HCT116 (cell line): ENCODE measurements around the gene REST. TPM values are rescaled to one million over a fixed set of nuclear protein-coding genes. Genes with fewer than 3 reads are reported as not detected.

Experiments
- ATAC-seq: fragments of 200-7000 bp; cut with Tn5 transposase; 2 replicates; pipeline ENCODE4 v1.9.1; 2020; ENCODE audit warnings: mild to moderate bottlenecking, moderate library complexity
- BruUV-seq: library from RNA; stranded (reverse); fragments of 400-500 nt; replicated peaks from 2 replicates; lab custom pipeline; 2021; lab: Mats Ljungman, UMichigan
- CTCF ChIA-PET: fragments of 300-600 bp; sonication (Branson Sonifier 250); formaldehyde crosslinking; loops from one replicate; lab custom pipeline; 2021; ENCODE audit warnings: antibody characterized with exemption; lab: Charles Lee
- POLR2A ChIA-PET: fragments of 300-600, 350-600 bp; sonication (Branson Sonifier 250); formaldehyde crosslinking; loops from one replicate; lab custom pipeline; 2021; ENCODE audit warnings: antibody characterized with exemption; lab: Charles Lee
- RAD21 ChIA-PET, 2 experiments: fragments of 300-600 bp; sonication (Branson Sonifier 250); formaldehyde crosslinking; loops; one replicate each; lab custom pipeline; 2023; ENCODE audit warnings: low total read pairs in 2 of 2; ENCODE audit not compliant: uncharacterized antibody in 2 of 2, unreplicated experiment in 2 of 2, low non-redundant PET in 1 of 2; lab: Charles Lee
- DNase-seq: peaks from one replicate; pipeline ENCODE4 v3.0.0-alpha.2; 2010; ENCODE audit warnings: low read depth, low spot score
- H2AFZ ChIP-seq: fragments of 200-600 bp; shearing (Covaris generic), sonication (generic); 2 replicates; pipeline ENCODE4 v1.6.1; 2017; ENCODE audit warnings: low read depth, mixed run types, mixed read lengths, antibody characterized with exemption, low read length; ENCODE audit not compliant: poor library complexity, severe bottlenecking
- H3K27ac ChIP-seq: 2 replicates; pipeline ENCODE4 v1.5.1; 2012; ENCODE audit warnings: low read depth, low read length
- H3K27me3 ChIP-seq: fragments of 200-600 bp; sonication (generic); 2 replicates; pipeline ENCODE4 v1.6.1; 2016; ENCODE audit warnings: mixed run types, low read length, mixed read lengths; ENCODE audit not compliant: insufficient read depth
- H3K36me3 ChIP-seq, 2 experiments: fragments of 200-500 bp in 1 of 2; fragments of 200-600 bp in 1 of 2; sonication (Bioruptor generic) in 1 of 2; sonication (generic) in 1 of 2; 2 replicates each; pipeline versions ENCODE4 v1.5.1 to v1.6.1; 2014 to 2016; ENCODE audit warnings: low read length in 2 of 2, inconsistent platforms in 1 of 2, mixed read lengths in 1 of 2, mixed run types in 1 of 2; ENCODE audit not compliant: insufficient read depth in 2 of 2, control insufficient read depth in 1 of 2
- H3K4me1 ChIP-seq, 2 experiments: fragments of 200-600 bp in 1 of 2; sonication (generic) in 1 of 2; 2 replicates each; pipeline versions ENCODE4 v1.5.1 to v1.6.1; 2012 to 2017; ENCODE audit warnings: low read length in 2 of 2, inconsistent platforms in 1 of 2, mild to moderate bottlenecking in 1 of 2, mixed read lengths in 1 of 2, mixed run types in 1 of 2, moderate library complexity in 1 of 2; ENCODE audit not compliant: insufficient read depth in 2 of 2, control insufficient read depth in 1 of 2
- H3K4me2 ChIP-seq: fragments of 200-600 bp; sonication (generic); 2 replicates; pipeline ENCODE4 v1.6.1; 2017; ENCODE audit warnings: mixed run types, low read length, mixed read lengths
- H3K4me3 ChIP-seq, 2 experiments: fragments of 200-600 bp in 1 of 2; sonication (generic) in 1 of 2; replicated peaks in 1 of 2; 2 replicates each; pipeline ENCODE4 v1.5.1; 2011 to 2016; ENCODE audit warnings: low read length in 2 of 2, control low read depth in 1 of 2, low read depth in 1 of 2, mild to moderate bottlenecking in 1 of 2, mixed read lengths in 1 of 2, mixed run types in 1 of 2
- H3K79me2 ChIP-seq: fragments of 200-600 bp; sonication (generic); 2 replicates; pipeline ENCODE4 v1.6.1; 2017; ENCODE audit warnings: mild to moderate bottlenecking, mixed run types, low read length, moderate library complexity, mixed read lengths; ENCODE audit not compliant: insufficient read depth
- H3K9ac ChIP-seq: fragments of 200-600 bp; sonication (generic); 2 replicates; pipeline ENCODE4 v1.6.1; 2016; ENCODE audit warnings: low read length, mixed read lengths
- H3K9me2 ChIP-seq: fragments of 200-600 bp; sonication (generic), shearing (Covaris generic); 2 replicates; pipeline ENCODE4 v1.6.1; 2017; ENCODE audit warnings: mixed run types, mild to moderate bottlenecking, moderate library complexity; ENCODE audit not compliant: insufficient read depth
- H3K9me3 ChIP-seq, 2 experiments: fragments of 200-500 bp in 1 of 2; fragments of 200-600 bp in 1 of 2; sonication (Bioruptor generic) in 1 of 2; sonication (generic) in 1 of 2; 2 replicates each; pipeline ENCODE4 v1.6.1; 2014 to 2017; ENCODE audit warnings: low read length in 2 of 2, mixed read lengths in 2 of 2, inconsistent platforms in 1 of 2, low read depth in 1 of 2, mild to moderate bottlenecking in 1 of 2, mixed run types in 1 of 2, moderate library complexity in 1 of 2; ENCODE audit not compliant: control insufficient read depth in 1 of 2, insufficient read depth in 1 of 2
- H4K20me1 ChIP-seq: fragments of 200-600 bp; sonication (generic), shearing (Covaris generic); 2 replicates; pipeline ENCODE4 v1.6.1; 2017; ENCODE audit warnings: mixed run types, mild to moderate bottlenecking, moderate library complexity; ENCODE audit not compliant: insufficient read depth
- CBX3 ChIP-seq: IDR thresholded peaks from 2 replicates; pipeline ENCODE4 v1.6.1; 2012; ENCODE audit warnings: low read depth
- EGR1 ChIP-seq: IDR thresholded peaks from 2 replicates; pipeline ENCODE4 v1.6.1; 2012; ENCODE audit warnings: low read depth
- ELF1 ChIP-seq: IDR thresholded peaks from 2 replicates; pipeline ENCODE4 v1.6.1; 2012; ENCODE audit warnings: low read depth, borderline replicate concordance
- EZH2 ChIP-seq: fragments of 200-600 bp; sonication (generic); IDR thresholded peaks from 2 replicates; pipeline ENCODE4 v1.6.1; 2017; ENCODE audit warnings: antibody characterized with exemption, mixed run types
- ZNF274 ChIP-seq: fragments of 200-500 bp; sonication (Bioruptor generic); IDR thresholded peaks from 2 replicates; pipeline ENCODE4 v1.6.1; 2014; ENCODE audit warnings: mild to moderate bottlenecking, low read depth, low read length, inconsistent platforms
- intact Hi-C: fragments of 100-400 bp; cut with micrococcal nuclease; formaldehyde crosslinking; loops from 2 replicates; pipeline ENCODE4 v1.10.0; 2022
- total RNA-seq: library from RNA; stranded (reverse); gene quantifications from one replicate; pipeline ENCODE4 v1.2.1, GENCODE V29; 2021; ENCODE audit not compliant: unreplicated experiment

The REST gene
- total RNA-seq, 1 experiment from 2014 or later = 42.6 TPM

- RAD21 ChIA-PET = no interaction called here
- ATAC-seq = no peak
- H3K4me1 ChIP-seq = peaks cover 4 to 7% of the 10 kb centered on the region in 2 experiments; a peak in 2 of 4 replicates
- TF ChIP-seq EGR1 (no peak), CBX3 (peak; percentile 55; the same call in 1 of the 2 replicates)
- TF ChIP-seq, all 23 proteins: peak for 1
- Histone ChIP-seq H3K9me3 (peaks cover 0 to 5% of the 10 kb centered on the region in 2 experiments; a peak in 1 of 4 replicates), H3K27me3 (no peaks in the 10 kb centered on the region), H3K4me3 (no peak overlapping the region), H3K36me3 (peaks cover 38 to 56% of the 10 kb centered on the region in 2 experiments), H3K4me2 (no peak overlapping the region), H3K27ac (no peak overlapping the region), H3K9me2 (no peaks in the 10 kb centered on the region), H3K79me2 (peaks cover 87% of the 10 kb centered on the region), H4K20me1 (no peaks in the 10 kb centered on the region; the same call in 1 of the 2 replicates), H2AFZ (no peak overlapping the region), H3K9ac (no peak overlapping the region)
- intact Hi-C loops = no loop called here
- CTCF ChIA-PET = no interaction called here
- no TSS peak for BruUV-seq
- POLR2A ChIA-PET = no interaction called here
- no peak for DNase-seq
Observed at GRCh38 chr4:56972809-56973208, 65.1 kb downstream of the REST start.

DNA sequence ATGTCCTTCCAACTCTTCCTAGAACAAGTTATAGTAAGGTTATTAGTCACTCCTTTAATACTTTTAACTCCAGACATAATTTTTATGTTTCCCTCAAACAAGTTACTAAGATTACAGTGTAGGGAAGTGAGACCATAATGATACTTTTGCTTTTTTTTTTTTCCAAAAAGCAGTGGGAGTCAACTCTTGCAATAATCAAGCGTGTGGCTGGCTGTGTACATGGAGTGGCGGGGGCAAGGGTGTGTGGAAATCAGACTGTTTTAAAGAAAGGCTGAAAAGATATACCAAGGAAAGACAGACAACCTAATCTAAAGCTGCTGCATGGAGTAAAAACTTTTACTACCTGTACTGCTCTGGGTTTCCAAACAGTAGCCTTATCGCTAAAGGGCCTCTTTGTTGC is 65.6 kb downstream of the REST start:
- no peak for DNase-seq
- no peak overlapping the region for H3K9ac ChIP-seq
- H2AFZ ChIP-seq = no peak overlapping the region
- no peak for TF ChIP-seq EZH2
- TF ChIP-seq EGR1 = no peak
- TF ChIP-seq ELF1 = no peak
- TF ChIP-seq ZNF274 = no peak
- TF ChIP-seq, all 23 proteins: peak for 0
- ChIA-PET CTCF (no interaction called here), RAD21 (no interaction called here), POLR2A (no interaction called here)
- Histone ChIP-seq H3K4me2 (no peak overlapping the region), H3K9me2 (no peaks in the 10 kb centered on the region), H3K27ac (no peak overlapping the region), H3K36me3 (peaks cover 34 to 51% of the 10 kb centered on the region in 2 experiments), H3K9me3 (peaks cover 0 to 5% of the 10 kb centered on the region in 2 experiments; a peak in 1 of 4 replicates), H3K4me3 (no peak overlapping the region), H3K4me1 (peaks cover 4 to 7% of the 10 kb centered on the region in 2 experiments; a peak in 2 of 4 replicates), H3K27me3 (no peaks in the 10 kb centered on the region), H4K20me1 (no peaks in the 10 kb centered on the region; the same call in 1 of the 2 replicates), H3K79me2 (peaks cover 85% of the 10 kb centered on the region)
- no peak for ATAC-seq
- BruUV-seq = no TSS peak
- intact Hi-C loops = no loop called here
